Measurements from ENCODE around the gene UPB1.
"Not testable (repeated sequence)": the region's sequence is repeated elsewhere in the genome, so short reads cannot be mapped to it uniquely, and the experiment has no call there.

UPB1 gene

GRCh38 chr22:24482998-24483397, 12.1 kb upstream of the UPB1 start:
- DNase-seq: peak; percentile 49

GRCh38 chr22:24483976-24484545, 11.1 kb upstream of the UPB1 start:
- no peak for DNase-seq

- DNase-seq: no peak
These were observed 10.0 kb upstream of the UPB1 start for GRCh38 chr22:24485170-24485569.

- DNase-seq: no peak
These were observed 9.5 kb upstream of the UPB1 start for GRCh38 chr22:24485608-24486007.

- DNase-seq: no peak
These were observed 8.6 kb upstream of the UPB1 start for GRCh38 chr22:24486501-24486921.

- no peak for DNase-seq
These were observed 6.1 kb upstream of the UPB1 start for GRCh38 chr22:24489011-24489410.

- DNase-seq: not testable (repeated sequence)
These were observed 5.7 kb upstream of the UPB1 start for GRCh38 chr22:24489434-24489833.

GRCh38 chr22:24492391-24492790, 2.7 kb upstream of the UPB1 start:
- no peak for DNase-seq

GRCh38 chr22:24494167-24494527, 985 bp upstream of the UPB1 start:
- DNase-seq: no peak

- no peak for DNase-seq
These were observed 188 bp downstream of the UPB1 start for GRCh38 chr22:24495365-24495675.

- no peak for DNase-seq
These were observed 1.1 kb downstream of the UPB1 start for GRCh38 chr22:24496234-24496633.

GRCh38 chr22:24496661-24497060, 1.5 kb downstream of the UPB1 start:
- no peak for DNase-seq

- no peak for DNase-seq
These were observed 2.7 kb downstream of the UPB1 start for GRCh38 chr22:24497841-24498258.

GRCh38 chr22:24498824-24499223, 3.7 kb downstream of the UPB1 start:
- DNase-seq: no peak

- DNase-seq: no peak
These were observed 4.7 kb downstream of the UPB1 start for GRCh38 chr22:24499706-24500276.

- no peak for DNase-seq
These were observed 5.2 kb downstream of the UPB1 start for GRCh38 chr22:24500277-24500820.

GRCh38 chr22:24501301-24502005, 6.3 kb downstream of the UPB1 start:
- no peak for DNase-seq

GRCh38 chr22:24502034-24502433, 6.9 kb downstream of the UPB1 start:
- no peak for DNase-seq

GRCh38 chr22:24502541-24502940, 7.4 kb downstream of the UPB1 start:
- DNase-seq: no peak

GRCh38 chr22:24503137-24503842, 8.2 kb downstream of the UPB1 start:
- DNase-seq: peak; percentile 24

- DNase-seq: no peak
These were observed 8.8 kb downstream of the UPB1 start for GRCh38 chr22:24503843-24504338.

- DNase-seq: no peak
These were observed 9.4 kb downstream of the UPB1 start for GRCh38 chr22:24504540-24504939.

GRCh38 chr22:24504956-24505736, 10.0 kb downstream of the UPB1 start:
- DNase-seq: peak; percentile 58

Data from NCI-H1092 treated with DMSO at 0.1 percent for 48 hours (cell line).